T follicular helper cell (primary cell): Measurements from ENCODE around the gene STEAP4.
"Not testable (repeated sequence)": the region's sequence is repeated elsewhere in the genome, so short reads cannot be mapped to it uniquely, and the experiment has no call there.

Experiments used
- DNase-seq: peaks from one replicate; pipeline ENCODE4 v3.0.0-alpha.2; 2020; ENCODE audit warnings: low read depth

STEAP4 gene

DNA sequence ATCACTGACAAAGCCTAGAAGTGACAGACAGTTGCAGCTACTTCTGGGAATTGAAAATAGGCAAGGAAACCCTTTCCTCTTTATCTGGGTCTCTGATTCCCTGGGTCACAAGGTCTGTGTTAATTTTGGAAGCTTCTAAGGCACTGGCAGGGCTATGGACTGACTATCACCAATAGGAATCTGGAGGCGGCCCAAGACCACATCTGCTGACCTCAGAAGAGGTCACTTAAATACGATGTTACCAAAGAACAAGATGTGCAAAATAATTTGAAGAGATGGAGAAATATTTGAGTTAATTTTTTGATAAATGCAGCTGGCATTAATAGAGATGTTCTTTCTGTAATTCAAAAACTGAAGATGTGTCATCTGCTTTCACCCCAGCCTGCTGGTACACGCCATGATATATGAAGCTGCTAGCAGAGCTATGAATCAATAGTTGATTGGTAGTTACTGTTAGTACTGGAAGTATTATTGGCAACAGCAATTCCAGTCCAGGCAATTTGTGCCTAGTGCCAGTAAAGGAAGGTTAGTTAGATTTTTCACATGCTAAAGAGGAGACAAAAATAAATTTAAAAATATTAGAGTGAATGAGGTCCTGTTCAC, 5.5 kb upstream of the STEAP4 start:
- no peak for DNase-seq

DNA sequence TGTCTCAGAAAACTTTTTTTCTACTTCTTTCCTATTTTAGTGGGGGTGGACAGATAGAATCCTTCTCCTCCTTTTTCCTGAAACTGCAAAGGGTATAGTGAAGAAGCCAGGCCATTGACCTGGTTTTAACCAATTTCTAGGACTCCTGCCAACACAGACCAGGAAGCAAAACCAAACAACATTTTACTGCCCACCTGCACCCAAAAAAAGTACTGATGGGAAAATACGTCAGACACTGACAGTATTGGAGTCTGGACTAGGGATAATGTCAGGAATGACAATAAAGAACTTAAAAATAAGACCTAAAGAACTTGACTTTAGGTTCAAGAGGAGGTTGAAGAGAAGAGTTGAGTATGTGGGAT, 5.0 kb upstream of the STEAP4 start:
- DNase-seq: no peak

DNA sequence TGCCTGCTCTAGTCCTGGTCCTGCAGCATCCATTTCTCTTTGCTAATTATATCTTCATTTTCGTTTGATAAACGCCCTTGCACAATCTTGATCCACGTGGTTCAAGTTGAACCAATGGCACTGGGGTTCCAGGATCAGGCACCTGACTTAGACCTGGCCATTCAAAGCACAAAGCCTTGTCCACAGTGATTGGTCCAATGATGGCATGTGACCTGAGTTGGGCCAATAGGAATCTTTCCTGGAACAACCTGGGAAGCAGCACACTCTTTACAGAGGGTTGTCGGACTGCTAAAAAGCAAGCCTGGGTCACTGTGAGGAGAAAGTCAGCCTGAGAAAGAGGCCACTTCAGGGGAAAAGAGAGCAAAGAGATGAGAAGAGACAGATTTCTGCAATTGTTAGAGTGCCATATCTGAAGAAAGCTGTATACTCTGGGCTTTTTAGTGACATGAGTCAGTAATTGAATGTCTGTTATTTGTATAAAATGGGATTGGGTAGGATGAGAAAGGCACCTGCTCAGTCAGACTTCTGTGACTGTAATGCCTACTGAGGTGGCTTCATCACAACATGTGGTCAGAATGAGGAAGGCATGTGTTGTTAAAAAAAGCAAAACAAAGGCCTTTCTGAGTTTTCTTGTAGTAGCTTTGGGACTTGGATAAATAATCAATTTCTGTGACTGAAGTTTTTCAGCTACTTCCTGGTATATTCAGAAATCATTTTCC, 4.4 kb upstream of the STEAP4 start:
- no peak for DNase-seq

DNA sequence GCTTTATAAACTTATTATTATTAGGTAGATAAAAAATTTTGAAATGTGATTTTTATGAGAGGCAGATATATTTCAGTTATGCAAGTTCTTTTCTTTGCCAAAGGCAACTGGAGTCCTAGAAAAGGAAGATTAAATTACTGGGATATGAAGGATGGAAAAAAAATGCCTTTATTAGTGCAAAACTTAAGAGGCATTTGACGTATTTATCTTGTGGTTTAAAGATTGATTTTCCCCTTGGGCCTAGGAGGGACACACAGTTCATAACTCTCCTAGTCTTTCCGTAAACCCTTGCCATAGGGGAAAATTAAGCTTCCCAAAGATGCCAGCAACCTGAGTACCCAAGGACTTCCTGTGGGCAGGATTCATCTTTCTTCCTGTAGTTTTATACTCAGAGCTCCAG, 3.1 kb upstream of the STEAP4 start:
- DNase-seq: no peak

DNA sequence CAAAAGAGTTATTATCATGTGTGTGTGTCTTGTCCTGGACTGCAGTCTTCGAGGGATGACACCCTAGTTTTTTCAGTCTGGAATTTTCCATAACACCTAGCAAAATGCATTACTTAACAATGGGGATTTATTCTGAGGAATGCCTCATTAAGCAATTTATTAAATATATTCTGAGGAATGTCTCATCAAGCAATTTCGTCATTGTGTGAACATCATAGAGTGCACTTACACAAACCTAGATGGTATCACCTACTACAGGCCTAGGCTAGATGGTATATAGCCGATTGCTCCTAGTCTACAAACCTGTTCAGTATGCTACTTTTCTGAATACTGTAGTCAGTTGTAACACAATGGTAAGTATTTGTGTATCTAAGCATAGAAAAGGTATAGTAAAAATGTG, 1.1 kb upstream of the STEAP4 start:
- no peak for DNase-seq

DNA sequence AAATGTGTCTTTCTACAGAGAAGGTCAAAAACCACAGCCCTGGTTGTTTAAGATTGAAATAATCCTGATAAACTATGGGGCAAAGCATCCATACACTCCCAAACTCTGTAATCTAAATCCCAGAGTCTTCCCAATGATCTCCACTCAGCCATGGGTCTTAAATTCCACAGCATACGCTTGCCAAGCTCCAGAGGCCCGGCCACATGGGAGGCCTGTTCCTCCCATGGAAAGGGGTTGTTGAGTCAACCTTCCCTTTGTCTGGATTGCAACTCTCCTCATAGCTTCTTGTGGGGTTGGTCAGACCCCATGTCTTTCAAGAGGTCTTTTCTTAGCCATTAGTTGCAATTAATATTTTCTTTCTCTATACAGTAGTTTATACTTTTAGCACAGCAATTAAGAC, 718 bp upstream of the STEAP4 start:
- DNase-seq: no peak

DNA sequence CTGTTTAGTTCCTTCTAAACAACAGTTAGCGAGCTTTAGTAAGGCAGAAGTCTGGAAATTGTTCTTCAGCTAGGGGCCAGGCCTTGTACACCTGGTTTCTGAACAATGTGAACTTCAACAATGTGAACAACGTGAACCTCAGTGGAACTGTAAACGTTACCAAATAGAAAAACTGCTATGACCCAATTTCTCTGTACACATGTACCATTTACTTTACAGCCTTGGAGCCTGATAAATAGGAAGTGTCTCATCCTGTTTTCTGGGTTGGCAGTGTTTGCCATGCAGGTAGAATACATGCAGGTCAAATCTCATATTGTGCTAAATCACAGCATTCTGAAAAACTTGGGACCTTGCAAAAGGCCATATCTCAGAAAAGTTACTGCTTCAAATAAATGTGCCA, 1.6 kb downstream of the STEAP4 start:
- DNase-seq: no peak

DNA sequence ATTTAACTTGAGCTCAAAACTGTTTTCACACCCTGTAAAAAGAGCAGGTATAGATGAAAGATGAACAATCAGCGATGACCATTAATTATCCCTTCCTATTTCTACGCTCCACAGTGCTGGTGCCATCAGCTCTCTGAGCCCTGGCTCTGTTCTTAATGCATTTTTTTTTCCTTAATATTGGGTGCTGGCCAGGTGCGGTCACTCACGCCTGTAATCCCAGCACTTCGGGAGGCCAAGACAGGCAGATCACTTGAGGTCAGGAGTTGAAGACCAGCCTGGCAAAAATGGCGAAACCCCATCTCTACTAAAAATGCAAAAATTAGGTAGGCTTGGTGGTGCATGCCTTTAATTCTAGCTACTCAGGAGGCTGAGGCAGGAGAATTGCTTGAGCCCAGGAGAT, 4.2 kb downstream of the STEAP4 start:
- DNase-seq: no peak

DNA sequence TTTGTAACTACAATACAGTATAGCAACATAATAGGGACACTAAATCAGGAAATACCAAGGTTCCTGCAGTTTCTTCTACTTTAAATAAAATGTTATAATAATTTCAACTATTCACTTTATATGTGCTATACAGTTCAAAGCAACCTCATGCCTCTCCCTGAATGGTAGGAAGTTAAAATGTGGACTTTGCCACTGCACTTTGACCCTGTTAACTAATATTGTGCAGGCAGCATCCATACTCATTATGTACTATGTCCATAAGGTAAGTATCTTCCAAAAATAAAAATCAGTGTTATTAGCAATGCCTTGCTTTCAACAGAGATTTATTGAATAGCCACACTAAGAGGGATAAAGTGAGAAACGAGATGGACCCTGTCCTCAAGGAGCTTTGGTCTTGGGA, 4.8 kb downstream of the STEAP4 start:
- DNase-seq: no peak

DNA sequence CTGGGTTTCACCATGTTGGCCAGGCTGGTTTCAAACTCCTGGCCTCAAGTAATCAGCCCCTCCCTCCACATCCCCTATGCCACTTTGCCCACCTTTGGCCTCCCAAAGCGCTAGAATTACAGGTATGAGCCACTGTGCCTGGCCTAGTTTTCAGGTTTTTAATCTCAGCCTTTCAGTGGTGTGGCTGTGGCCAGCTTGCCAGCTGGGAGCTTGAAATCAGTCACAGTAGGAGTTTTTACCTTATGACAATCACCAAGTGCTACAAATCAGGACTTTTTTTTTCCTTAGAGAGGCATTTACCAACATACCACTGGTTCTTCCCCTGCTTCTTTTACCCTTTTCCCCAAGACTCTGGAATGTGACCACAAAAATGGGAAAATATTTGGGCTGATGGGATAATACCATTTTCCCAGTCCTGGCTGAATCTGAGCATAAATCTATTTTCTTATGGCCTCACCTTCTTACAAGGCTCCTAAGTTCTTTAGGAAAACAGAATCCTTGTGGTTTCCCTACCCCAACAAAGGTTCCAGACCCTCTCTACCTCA, 6.2 kb downstream of the STEAP4 start:
- no peak for DNase-seq

DNA sequence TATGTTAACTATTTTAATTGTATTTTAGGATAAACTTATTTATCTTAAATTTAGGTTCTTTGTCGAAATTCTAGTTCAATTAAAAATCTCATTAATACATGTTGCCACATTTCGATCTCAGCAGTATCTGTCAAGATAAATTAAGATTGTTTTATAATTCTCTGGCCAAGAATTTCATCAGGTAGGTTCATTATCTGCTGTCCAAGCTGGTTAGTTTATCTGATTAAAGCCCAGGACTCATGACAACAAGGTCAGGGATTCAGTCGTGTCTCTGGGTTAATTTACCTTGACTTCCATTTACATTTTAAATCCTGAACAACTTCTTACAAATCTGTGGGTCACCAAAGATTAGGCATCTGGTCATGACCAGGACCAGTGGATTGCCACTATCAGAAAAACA, 7.6 kb downstream of the STEAP4 start:
- DNase-seq: no peak

DNA sequence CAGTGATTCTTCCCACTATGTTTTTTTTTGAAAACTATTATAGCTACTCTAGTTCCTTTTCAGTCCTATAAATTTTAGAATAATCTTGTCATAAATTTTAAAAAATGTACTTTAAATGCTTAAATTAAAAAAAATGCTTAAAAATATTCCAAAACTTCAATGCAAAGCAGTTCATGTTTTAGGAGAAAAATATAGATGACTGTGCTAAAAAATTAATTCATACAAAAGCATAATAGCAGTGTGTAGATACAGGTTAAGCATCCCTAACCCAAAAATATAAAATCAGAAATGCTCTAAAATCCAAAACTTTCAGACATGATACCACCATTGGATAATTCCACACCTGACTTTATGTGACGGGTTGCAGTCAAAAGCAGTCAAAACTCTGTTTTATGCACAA, 12.8 kb downstream of the STEAP4 start:
- DNase-seq: no peak

DNA sequence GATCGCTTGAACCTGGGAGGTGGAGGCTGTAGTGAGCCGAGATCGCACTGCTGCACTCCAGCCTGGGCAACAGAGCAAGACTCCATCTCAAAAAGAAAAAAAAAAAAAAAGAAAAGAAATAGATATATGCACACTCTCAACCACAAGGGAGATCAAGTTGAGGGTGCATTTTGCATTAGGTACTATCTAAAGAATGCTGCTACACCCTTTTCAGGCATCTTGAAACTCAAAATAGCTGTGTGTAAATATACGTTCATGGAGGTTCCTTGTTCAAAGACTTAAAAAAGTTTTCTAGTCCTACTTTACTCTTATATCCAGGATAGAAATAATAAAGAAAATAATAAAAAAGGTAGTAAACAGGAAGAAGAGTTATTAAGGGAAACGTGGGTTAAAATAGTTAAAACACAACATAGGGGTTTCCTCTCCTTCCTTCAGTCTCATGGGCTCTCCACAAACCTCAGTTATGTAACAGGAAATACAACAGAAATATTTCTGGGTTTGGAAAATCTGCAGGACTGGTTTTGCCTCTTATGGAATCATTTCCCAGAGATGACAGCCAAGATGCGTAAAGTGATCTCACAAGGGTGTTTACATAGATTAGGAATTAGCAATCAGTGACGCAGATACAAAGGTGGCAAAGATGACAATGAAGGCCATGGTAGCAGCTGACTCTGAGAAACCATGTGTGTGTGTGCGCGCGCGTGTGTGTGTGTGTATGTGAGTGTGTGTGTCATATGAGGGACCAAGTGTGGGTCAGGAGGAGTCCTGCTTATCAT, 15.1 kb downstream of the STEAP4 start:
- DNase-seq: no peak

DNA sequence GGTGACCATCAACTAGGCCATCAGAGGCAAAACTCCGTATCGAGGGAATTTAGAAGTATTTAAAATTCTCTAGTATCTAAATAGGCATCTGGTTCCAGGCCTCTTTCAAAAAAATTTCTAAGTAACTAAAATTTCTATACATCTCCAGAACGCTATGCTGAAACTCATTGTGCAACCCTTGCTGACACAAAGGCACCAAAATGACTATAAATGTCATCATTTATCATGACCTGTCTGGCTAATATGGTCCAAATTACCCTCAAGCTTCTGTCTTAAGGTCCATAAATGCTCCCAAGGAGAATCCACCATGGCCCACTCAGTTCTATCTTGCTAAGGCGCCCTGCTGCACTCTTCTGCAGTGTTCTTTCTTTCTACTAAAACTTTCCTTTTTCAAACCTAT, 16.2 kb downstream of the STEAP4 start:
- no peak for DNase-seq

DNA sequence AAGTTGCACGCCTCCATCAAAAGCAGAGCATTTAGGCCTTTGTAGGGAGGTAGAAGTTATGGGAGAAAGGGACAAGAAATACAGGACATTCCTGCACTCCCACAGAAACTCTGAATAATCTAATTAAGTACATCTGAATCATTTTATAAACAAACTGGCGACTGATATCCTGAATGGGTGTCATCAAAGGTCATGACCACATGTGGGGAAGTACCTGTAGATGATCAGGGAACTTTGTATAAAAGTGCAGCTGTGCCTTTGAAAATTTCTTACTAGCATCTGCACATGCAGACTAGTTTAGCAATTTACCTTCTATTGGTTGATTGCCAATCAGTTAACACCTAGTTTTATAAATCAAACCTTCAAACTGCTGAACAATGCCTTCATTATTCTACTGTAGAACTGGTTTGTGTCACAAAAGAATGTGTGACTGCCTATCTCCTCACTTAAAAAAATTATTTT, 17.1 kb downstream of the STEAP4 start:
- DNase-seq: no peak

DNA sequence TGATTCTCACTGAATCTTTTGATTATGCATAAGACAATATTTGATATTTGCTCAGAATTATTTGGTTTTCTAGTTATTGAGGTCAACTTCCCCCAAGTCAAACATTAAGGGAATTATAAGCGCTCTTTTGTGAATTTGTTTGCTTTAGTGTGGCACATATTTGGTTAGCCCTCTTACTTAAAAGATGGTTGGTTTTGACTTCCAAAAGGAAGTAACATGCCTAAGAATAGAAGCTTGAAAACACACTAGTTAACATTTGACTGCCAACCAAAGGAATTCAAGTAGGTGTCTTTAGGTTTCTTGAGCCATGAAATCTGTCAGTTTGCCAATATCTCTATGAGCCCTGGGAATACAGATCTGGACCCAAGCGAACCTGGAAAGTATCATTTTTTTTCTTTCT, 24.9 kb downstream of the STEAP4 start:
- DNase-seq: no peak

DNA sequence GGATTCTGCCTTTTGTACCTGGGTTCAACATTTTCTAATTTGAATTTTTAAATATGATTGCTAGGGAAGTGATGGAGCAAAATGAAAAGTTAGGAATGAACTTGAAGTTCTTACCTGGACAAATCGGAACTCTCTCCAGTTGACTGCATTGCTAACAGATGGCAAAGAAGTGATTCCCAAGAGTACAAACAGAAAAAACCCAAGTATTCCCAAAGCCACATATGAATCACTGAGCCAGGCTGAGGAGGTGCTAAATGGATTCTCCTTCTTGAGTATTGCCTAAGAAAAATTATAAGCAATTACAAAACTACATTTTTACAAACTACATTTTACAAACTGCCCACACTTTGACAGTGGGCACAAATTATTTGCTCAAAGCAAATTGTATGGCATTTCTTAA, 25.9 kb downstream of the STEAP4 start:
- no peak for DNase-seq

DNA sequence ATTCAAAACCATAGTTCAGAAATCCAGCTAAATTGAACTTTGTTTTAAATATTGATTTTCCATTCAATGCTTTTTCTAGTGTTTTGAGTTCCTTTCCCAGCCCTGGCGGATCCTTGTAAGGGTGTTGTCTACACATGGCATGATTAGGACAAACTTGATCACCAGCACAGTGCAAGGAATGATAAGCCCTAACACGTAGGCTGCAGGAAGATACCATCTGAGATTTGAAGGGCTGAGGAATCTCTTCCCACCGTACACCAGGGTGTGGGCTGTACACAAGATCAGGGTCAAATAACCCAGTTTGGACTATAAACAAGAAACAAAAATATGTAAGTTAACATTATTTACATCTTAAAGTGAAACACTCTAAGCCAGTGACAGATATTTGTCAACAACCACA, 27.4 kb downstream of the STEAP4 start:
- DNase-seq: no peak

DNA sequence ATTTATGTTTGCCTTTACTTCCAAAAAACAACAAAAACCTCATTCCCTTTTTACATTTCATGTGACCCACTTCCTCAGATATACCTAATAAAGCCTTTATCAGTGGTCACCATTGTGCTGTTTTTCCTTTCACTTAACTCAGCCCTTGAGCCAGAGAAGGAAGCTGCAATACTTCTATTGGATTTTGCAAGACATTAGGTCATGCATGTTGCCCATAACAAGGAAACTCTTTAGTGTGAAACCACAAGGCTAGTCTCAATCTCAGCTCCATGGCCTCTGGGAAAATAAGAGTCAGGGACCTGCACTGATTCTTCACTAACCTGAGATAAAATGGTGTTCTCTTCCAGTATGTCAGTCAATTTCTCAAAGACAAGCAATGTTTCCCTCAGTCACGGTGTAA, 27.8 kb downstream of the STEAP4 start:
- DNase-seq: no peak

DNA sequence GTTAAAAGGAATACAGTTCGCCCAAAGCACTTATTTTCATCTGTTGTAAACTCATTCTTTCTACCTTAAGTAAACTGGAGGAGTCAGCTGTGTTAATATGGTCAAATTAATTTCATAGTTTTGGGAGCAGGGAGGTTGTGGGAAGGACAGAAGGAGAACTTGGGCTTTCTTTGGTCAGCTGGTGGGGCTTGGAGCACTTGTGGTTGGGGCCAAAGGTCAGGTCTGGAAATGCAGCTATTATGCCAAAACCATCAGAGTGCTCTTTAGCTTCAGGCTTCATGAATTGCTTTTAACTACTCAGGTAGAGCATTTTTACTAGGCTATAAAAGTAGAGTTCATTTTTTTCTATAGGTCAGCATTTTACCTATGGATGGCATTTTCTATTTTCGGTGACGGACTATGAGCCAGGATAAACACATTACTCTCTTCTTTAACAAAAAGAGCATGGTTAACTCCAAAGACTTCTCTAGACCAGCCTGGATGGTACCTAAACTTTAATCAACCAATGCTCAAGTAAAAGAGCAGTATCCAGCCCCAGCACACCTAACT, 30.0 kb downstream of the STEAP4 start:
- DNase-seq: no peak

DNA sequence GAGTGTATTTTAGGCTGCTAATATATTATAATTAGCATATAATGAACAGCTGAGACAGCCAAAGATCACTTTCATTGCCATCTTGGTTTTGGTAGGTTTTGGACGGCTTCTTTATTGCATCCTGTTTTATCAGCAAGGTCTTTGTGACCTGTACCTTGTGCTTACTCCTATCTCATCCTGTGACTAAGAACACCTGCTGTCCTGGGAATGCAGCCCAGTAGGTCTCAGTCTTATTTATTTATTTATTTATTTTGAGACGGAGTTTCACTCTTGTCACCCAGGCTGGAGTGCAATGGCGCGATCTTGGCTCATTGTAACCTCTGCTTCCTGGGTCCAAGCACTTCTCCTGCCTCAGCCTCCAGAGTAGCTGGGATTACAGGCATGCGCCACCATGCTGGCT, 31.8 kb downstream of the STEAP4 start:
- not testable (repeated sequence) for DNase-seq

DNA sequence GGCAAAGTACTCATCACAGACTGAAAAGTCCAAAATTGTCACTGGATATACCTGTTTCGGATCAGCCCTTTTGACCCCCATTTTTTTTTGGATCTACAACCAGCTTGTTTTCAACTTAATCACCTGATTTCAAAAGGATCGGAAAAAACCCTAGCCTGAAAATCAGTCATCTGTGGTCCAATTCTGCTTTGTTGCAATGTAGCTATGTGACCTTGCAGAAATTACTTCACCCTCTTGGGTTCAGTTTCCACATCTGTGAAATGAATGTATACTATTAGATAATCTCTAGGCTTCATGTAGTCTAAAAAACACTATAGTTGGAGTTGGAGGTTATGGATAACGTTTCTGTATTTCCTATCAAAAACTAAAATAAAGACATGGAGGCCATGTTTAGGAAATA, 37.1 kb downstream of the STEAP4 start:
- no peak for DNase-seq

DNA sequence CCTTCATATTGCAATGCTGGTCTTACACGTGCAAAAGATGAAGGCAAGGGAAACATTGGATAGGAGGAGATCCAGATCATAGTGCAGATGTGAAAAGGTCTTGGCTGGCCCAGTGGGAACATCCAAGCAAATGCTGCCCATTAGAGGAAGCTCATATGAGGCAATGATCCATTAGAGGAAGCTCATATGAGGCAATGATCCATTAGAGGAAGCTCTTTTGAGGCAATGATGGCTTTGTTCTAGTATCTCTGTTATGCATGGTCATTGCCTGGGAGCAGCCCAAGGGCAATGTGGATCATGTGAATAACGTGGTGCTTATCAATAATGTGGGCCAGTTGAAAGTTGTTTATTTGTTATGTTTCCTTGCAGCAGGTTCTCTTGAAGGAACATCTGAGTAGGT, 37.8 kb downstream of the STEAP4 start:
- no peak for DNase-seq
